ENCODE data around the gene SLC26A8. TPM values are rescaled to one million over a fixed set of nuclear protein-coding genes. Genes with fewer than 3 reads are reported as not detected.

The SLC26A8 gene
- total RNA-seq, 2 experiments from 2014 or later: not detected

DNA sequence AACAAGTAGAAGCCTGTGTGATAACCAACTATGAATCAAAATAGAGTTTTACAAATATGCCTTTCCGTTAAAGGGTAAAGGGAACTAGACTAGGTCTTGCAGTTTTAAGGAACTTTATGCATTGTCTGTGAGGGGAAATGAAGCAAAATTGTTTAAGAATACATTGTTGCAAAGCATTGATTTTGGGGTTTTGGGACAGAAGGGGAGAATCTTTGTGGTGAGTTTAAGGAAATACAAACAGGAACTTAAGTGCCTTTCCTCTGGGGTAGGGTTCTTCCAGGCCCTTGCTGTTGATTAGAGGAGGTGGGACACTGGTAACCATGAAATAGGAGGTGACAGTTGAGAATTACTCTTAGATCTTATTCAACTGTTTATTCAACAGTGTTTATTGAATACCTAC is 7.8 kb upstream of the SLC26A8 start:
- no peak overlapping the region for H3K27ac ChIP-seq (ENCODE audit: low read depth in 1 of 2, low read length in 2 of 2)

GRCh38 chr6:36029464-36029863 is 5.0 kb upstream of the SLC26A8 start:
- no peaks in the 10 kb centered on the region for H3K9me3 Mint-ChIP-seq
- H3K9me3 ChIP-seq (ENCODE audit: control insufficient read depth in 1 of 2, insufficient read depth in 1 of 2, low read length in 2 of 2): no peaks in the 10 kb centered on the region
- ChIA-PET CTCF (interaction anchor here (1.0 to 5.2 kb wide), 4 partner anchors 9 to 273 kb away, joined by 3 to 77 read pairs (median 12); no protein-coding TSS in a partner anchor), POLR2A (interaction anchor here (1.0 to 4.5 kb wide), 14 partner anchors 9 to 175 kb away, joined by 3 to 57 read pairs (median 8); partner anchors contain the start of genes MAPK13 and SRPK1)
- no peak overlapping the region for H3K27ac ChIP-seq (ENCODE audit: low read depth in 1 of 2, low read length in 2 of 2)
- ATAC-seq (ENCODE audit: poor library complexity): no peak
- intact Hi-C loops (cut with DNase I, micrococcal nuclease): loop anchor here in 1 of 2 experiments (5.0 to 10.0 kb wide), 4 partner anchors 413 to 1785 kb away; partner anchors contain the start of genes KCTD20, PPIL1, PXT1 and ZFAND3
- H3K4me3 Mint-ChIP-seq: peak overlapping the region; percentile 91
- peaks cover 38% of the 10 kb centered on the region for H3K4me1 ChIP-seq (ENCODE audit: insufficient read depth, low read length)
- H3K4me1 Mint-ChIP-seq (ENCODE audit: low read depth): peaks cover 57% of the 10 kb centered on the region
- H3K36me3 ChIP-seq (ENCODE audit: insufficient read depth, low read length): no peaks in the 10 kb centered on the region
- DNase-seq: no peak
- H3K27me3 Mint-ChIP-seq: peaks cover 12% of the 10 kb centered on the region
- TF ChIP-seq, protein P1, sequence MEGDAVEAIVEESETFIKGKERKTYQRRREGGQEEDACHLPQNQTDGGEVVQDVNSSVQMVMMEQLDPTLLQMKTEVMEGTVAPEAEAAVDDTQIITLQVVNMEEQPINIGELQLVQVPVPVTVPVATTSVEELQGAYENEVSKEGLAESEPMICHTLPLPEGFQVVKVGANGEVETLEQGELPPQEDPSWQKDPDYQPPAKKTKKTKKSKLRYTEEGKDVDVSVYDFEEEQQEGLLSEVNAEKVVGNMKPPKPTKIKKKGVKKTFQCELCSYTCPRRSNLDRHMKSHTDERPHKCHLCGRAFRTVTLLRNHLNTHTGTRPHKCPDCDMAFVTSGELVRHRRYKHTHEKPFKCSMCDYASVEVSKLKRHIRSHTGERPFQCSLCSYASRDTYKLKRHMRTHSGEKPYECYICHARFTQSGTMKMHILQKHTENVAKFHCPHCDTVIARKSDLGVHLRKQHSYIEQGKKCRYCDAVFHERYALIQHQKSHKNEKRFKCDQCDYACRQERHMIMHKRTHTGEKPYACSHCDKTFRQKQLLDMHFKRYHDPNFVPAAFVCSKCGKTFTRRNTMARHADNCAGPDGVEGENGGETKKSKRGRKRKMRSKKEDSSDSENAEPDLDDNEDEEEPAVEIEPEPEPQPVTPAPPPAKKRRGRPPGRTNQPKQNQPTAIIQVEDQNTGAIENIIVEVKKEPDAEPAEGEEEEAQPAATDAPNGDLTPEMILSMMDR (IDR thresholded peaks at IDR 0.05): no peak
- H3K27ac Mint-ChIP-seq: peak overlapping the region; percentile 83
- peaks cover 15% of the 10 kb centered on the region for H3K36me3 Mint-ChIP-seq (ENCODE audit: low read depth)
- peaks cover 4 to 5% of the 10 kb centered on the region in 2 experiments for H3K27me3 ChIP-seq (ENCODE audit: control insufficient read depth in 1 of 2, insufficient read depth in 2 of 2, low read length in 2 of 2)
- H3K4me3 ChIP-seq (ENCODE audit: low read length): peak overlapping the region; percentile 99

More for the DNA sequence above, 7.8 kb upstream of the SLC26A8 start:
- ATAC-seq (ENCODE audit: poor library complexity) (no peak), DNase-seq (peak in 2 of 14 experiments; percentile 21 to 25)
- no peaks in the 10 kb centered on the region for H3K36me3 ChIP-seq (ENCODE audit: insufficient read depth, low read length)
- TF ChIP-seq, protein P1 (IDR thresholded peaks at IDR 0.05): no peak
- Mint-ChIP-seq H3K27ac (no peak overlapping the region), H3K36me3 (ENCODE audit: low read depth) (peaks cover 27% of the 10 kb centered on the region), H3K9me3 (no peaks in the 10 kb centered on the region), H3K27me3 (peaks cover 4% of the 10 kb centered on the region), H3K4me1 (ENCODE audit: low read depth) (peaks cover 73% of the 10 kb centered on the region), H3K4me3 (peak overlapping the region; percentile 26)
- ChIA-PET CTCF (interaction anchor here (2.0 kb wide), 1 partner anchor 63 kb away, joined by 9 read pairs; no protein-coding TSS in a partner anchor), POLR2A (interaction anchor here (1.0 kb wide), 1 partner anchor 39 kb away, joined by 3 read pairs; no protein-coding TSS in a partner anchor)
- H3K9me3 ChIP-seq (ENCODE audit: control insufficient read depth in 1 of 2, insufficient read depth in 1 of 2, low read length in 2 of 2): no peaks in the 10 kb centered on the region
- peaks cover 43% of the 10 kb centered on the region for H3K4me1 ChIP-seq (ENCODE audit: insufficient read depth, low read length)
- H3K27me3 ChIP-seq (ENCODE audit: control insufficient read depth in 1 of 2, insufficient read depth in 2 of 2, low read length in 2 of 2): no peaks in the 10 kb centered on the region
- intact Hi-C loops (cut with DNase I, micrococcal nuclease): loop anchor here in 1 of 2 experiments (5.0 kb wide), 1 partner anchor 35 kb away; no protein-coding TSS in a partner anchor
- H3K4me3 ChIP-seq (ENCODE audit: low read length): no peak overlapping the region

- no peaks in the 10 kb centered on the region for H3K9me3 Mint-ChIP-seq
- TF ChIP-seq, protein P1 (IDR thresholded peaks at IDR 0.05): no peak
- Histone ChIP-seq H3K36me3 (ENCODE audit: insufficient read depth, low read length) (no peaks in the 10 kb centered on the region), H3K9me3 (ENCODE audit: control insufficient read depth in 1 of 2, insufficient read depth in 1 of 2, low read length in 2 of 2) (no peaks in the 10 kb centered on the region), H3K4me1 (ENCODE audit: insufficient read depth, low read length) (peaks cover 42% of the 10 kb centered on the region), H3K27me3 (ENCODE audit: control insufficient read depth in 1 of 2, insufficient read depth in 2 of 2, low read length in 2 of 2) (peaks cover 7 to 11% of the 10 kb centered on the region in 2 experiments), H3K4me3 (ENCODE audit: low read length) (peak overlapping the region; percentile 99), H3K27ac (ENCODE audit: low read depth in 1 of 2, low read length in 2 of 2) (peak overlapping the region; percentile 53 to 85)
- H3K4me3 Mint-ChIP-seq: peak overlapping the region; percentile 91
- H3K4me1 Mint-ChIP-seq (ENCODE audit: low read depth): peaks cover 54% of the 10 kb centered on the region
- peak; percentile 40 to 85 (median 74) for DNase-seq
- H3K36me3 Mint-ChIP-seq (ENCODE audit: low read depth): peaks cover 12% of the 10 kb centered on the region
- peaks cover 15% of the 10 kb centered on the region for H3K27me3 Mint-ChIP-seq
- ChIA-PET POLR2A (interaction anchor here (0.5 to 4.5 kb wide), 27 partner anchors 10 to 1140 kb away, joined by 3 to 57 read pairs (median 6); partner anchors contain the start of genes ANKS1A, BRPF3, MAPK13 and SRPK1), CTCF (interaction anchor here (0.7 to 5.2 kb wide), 13 partner anchors 10 to 573 kb away, joined by 3 to 77 read pairs (median 4); no protein-coding TSS in a partner anchor)
- H3K27ac Mint-ChIP-seq: peak overlapping the region; percentile 83
- intact Hi-C loops (cut with DNase I, micrococcal nuclease): loop anchor here in 1 of 2 experiments (5.0 to 10.0 kb wide), 4 partner anchors 413 to 1786 kb away; partner anchors contain the start of genes KCTD20, PPIL1, PXT1 and ZFAND3
- peak; percentile 40 for ATAC-seq (ENCODE audit: poor library complexity)
These were observed 4.5 kb upstream of the SLC26A8 start for GRCh38 chr6:36028877-36029324.
